Cardiac septum (tissue), 1 donor: Measurements from ENCODE around the gene ARSD. TPM values are rescaled to one million over a fixed set of nuclear protein-coding genes. Genes with fewer than 3 reads are reported as not detected.
"Not testable (repeated sequence)": the region's sequence is repeated elsewhere in the genome, so short reads cannot be mapped to it uniquely, and the experiment has no call there.

ENCODE experiments used
- DNase-seq: peaks from one replicate; pipeline ENCODE4 v3.0.0-alpha.2; 2020; ENCODE audit warnings: low spot score
- intact Hi-C: fragments of 100-400 bp; cut with DNase I; formaldehyde crosslinking; loops from one replicate; pipeline ENCODE4 v1.14.0; 2022
- total RNA-seq: library from RNA; stranded (reverse); fragmentation: NEBNext Ultra II Directional; extraction: Animal tissue kit (Norgen Biotek cat#: 25700); gene quantifications from one replicate; pipeline ENCODE4 v1.2.1, GENCODE V29; 2021
- donor health status: DM: no; HTN: no; CAD: no.

ARSD gene
- total RNA-seq, 1 donor from 2014 or later, result 15.7 TPM

GRCh38 chrX:2897690-2898623 lies 31.2 kb downstream of the ARSD start:
- DNase-seq, intact Hi-C loops: not testable (repeated sequence)

GRCh38 chrX:2897311-2897689 lies 31.8 kb downstream of the ARSD start:
- DNase-seq, result no peak
- intact Hi-C loops, result no loop called here

- intact Hi-C loops, result no loop called here
- DNase-seq, result no peak
These were observed 34.2 kb downstream of the ARSD start for GRCh38 chrX:2894885-2895292.

- intact Hi-C loops, result no loop called here
- no peak for DNase-seq
These were observed 36.3 kb downstream of the ARSD start for GRCh38 chrX:2892816-2893215.

GRCh38 chrX:2890536-2891460 lies 38.3 kb downstream of the ARSD start:
- intact Hi-C loops, result not testable (repeated sequence)

GRCh38 chrX:2889706-2890490 lies 39.2 kb downstream of the ARSD start:
- intact Hi-C loops, DNase-seq: not testable (repeated sequence)

More at GRCh38 chrX:2890536-2891460, 38.3 kb downstream of the ARSD start:
- DNase-seq, result not testable (repeated sequence)

- DNase-seq, result no peak
- intact Hi-C loops, result no loop called here
These were observed 40.0 kb downstream of the ARSD start for GRCh38 chrX:2889045-2889605.

- no peak for DNase-seq
- intact Hi-C loops, result no loop called here
These were observed 40.8 kb downstream of the ARSD start for GRCh38 chrX:2888309-2888708.

- intact Hi-C loops, result no loop called here
- no peak for DNase-seq
These were observed 45.4 kb downstream of the ARSD start for GRCh38 chrX:2883770-2884169.

- intact Hi-C loops, result no loop called here
- DNase-seq, result no peak
These were observed 49.5 kb downstream of the ARSD start for GRCh38 chrX:2879670-2880069.

GRCh38 chrX:2878563-2878962 lies 50.6 kb downstream of the ARSD start:
- no peak for DNase-seq

GRCh38 chrX:2875798-2876399 lies 53.2 kb downstream of the ARSD start:
- intact Hi-C loops, result no loop called here
- DNase-seq, result no peak

More at GRCh38 chrX:2878563-2878962, 50.6 kb downstream of the ARSD start:
- intact Hi-C loops, result no loop called here

GRCh38 chrX:2875136-2875481 lies 54.0 kb downstream of the ARSD start:
- no peak for DNase-seq
- intact Hi-C loops, result no loop called here

GRCh38 chrX:2874222-2875135 lies 54.7 kb downstream of the ARSD start:
- DNase-seq, result no peak
- intact Hi-C loops, result no loop called here

- no peak for DNase-seq
These were observed 56.4 kb downstream of the ARSD start for GRCh38 chrX:2872671-2873277.

GRCh38 chrX:2871831-2872230 lies 57.3 kb downstream of the ARSD start:
- no peak for DNase-seq
- intact Hi-C loops, result no loop called here

More at GRCh38 chrX:2872671-2873277, 56.4 kb downstream of the ARSD start:
- intact Hi-C loops, result no loop called here

GRCh38 chrX:2870650-2871049 lies 58.5 kb downstream of the ARSD start:
- no peak for DNase-seq
- intact Hi-C loops, result no loop called here
